SK-N-SH treated with all-trans-retinoic acid at 6 μM for 48 hours (cell line): Measurements from ENCODE around the gene ZNRF2.
"Not testable (repeated sequence)": the region's sequence is repeated elsewhere in the genome, so short reads cannot be mapped to it uniquely, and the experiment has no call there.

Source experiments
- ATAC-seq: fragments of 200-7000 bp; cut with Tn5 transposase; 3 replicates; pipeline ENCODE4 v1.9.1; 2020; ENCODE audit warnings: mild to moderate bottlenecking, moderate library complexity
- ARNTL ChIP-seq: fragments of 450-650 bp; formaldehyde crosslinking; IDR thresholded peaks from 2 replicates; pipeline ENCODE4 v1.5.0; 2020; ENCODE audit warnings: low read depth, mild to moderate bottlenecking, moderate library complexity, borderline replicate concordance
- BACH2 ChIP-seq: fragments of 250-450 bp; sonication (Bioruptor Pico); IDR thresholded peaks from 2 replicates; pipeline ENCODE4 v1.9.0; 2021; ENCODE audit warnings: mild to moderate bottlenecking, borderline replicate concordance
- CREB5 ChIP-seq: fragments of 250-450 bp; sonication (Bioruptor Pico); IDR thresholded peaks from 2 replicates; pipeline ENCODE4 v1.5.1; 2020; ENCODE audit warnings: low read depth, mild to moderate bottlenecking, moderate library complexity
- CSDC2 ChIP-seq: fragments of 250-450 bp; sonication (Bioruptor Pico); IDR thresholded peaks from 2 replicates; pipeline ENCODE4 v1.5.0; 2020; ENCODE audit warnings: mild to moderate bottlenecking, moderate library complexity
- ESRRG ChIP-seq: fragments of 250-450 bp; sonication (Bioruptor Pico); IDR thresholded peaks from 2 replicates; pipeline ENCODE4 v1.6.1; 2021; ENCODE audit warnings: mild to moderate bottlenecking
- GLIS3 ChIP-seq: fragments of 250-450 bp; sonication (Bioruptor Pico); IDR thresholded peaks from 2 replicates; pipeline ENCODE4 v1.5.0; 2020; ENCODE audit warnings: mild to moderate bottlenecking, moderate library complexity
- ISL1 ChIP-seq: fragments of 250-450 bp; sonication (Bioruptor Pico); IDR thresholded peaks from 2 replicates; pipeline ENCODE4 v2.1.2; 2022; ENCODE audit warnings: mild to moderate bottlenecking, moderate library complexity
- OSR1 ChIP-seq: fragments of 250-450 bp; sonication (Bioruptor Pico); IDR thresholded peaks from 2 replicates; pipeline ENCODE4 v1.8.0; 2022; ENCODE audit warnings: moderate library complexity, mild to moderate bottlenecking, inconsistent platforms
- PPARA ChIP-seq: fragments of 250-450 bp; sonication (Bioruptor Pico); IDR thresholded peaks from 2 replicates; pipeline ENCODE4 v1.5.0; 2020; ENCODE audit warnings: mild to moderate bottlenecking, borderline replicate concordance
- RARB ChIP-seq: fragments of 250-450 bp; sonication (Bioruptor Pico); IDR thresholded peaks from 2 replicates; pipeline ENCODE4 v1.8.0; 2021; ENCODE audit warnings: mild to moderate bottlenecking, moderate library complexity
- SNAI2 ChIP-seq: fragments of 250-450 bp; sonication (Bioruptor Pico); IDR thresholded peaks from 2 replicates; pipeline ENCODE4 v1.5.0; 2020; ENCODE audit warnings: mild to moderate bottlenecking, moderate library complexity
- TCF4 ChIP-seq: fragments of 250-450 bp; sonication (Bioruptor Pico); IDR thresholded peaks from 2 replicates; pipeline ENCODE4 v1.8.0; 2021; ENCODE audit warnings: mild to moderate bottlenecking, moderate library complexity, borderline replicate concordance
- ZC3H10 ChIP-seq: fragments of 250-450 bp; sonication (Bioruptor Pico); IDR thresholded peaks from 2 replicates; pipeline ENCODE4 v1.5.1; 2021; ENCODE audit warnings: mild to moderate bottlenecking, moderate library complexity
- ZFP3 ChIP-seq: fragments of 250-450 bp; sonication (Bioruptor Pico); IDR thresholded peaks from 2 replicates; pipeline ENCODE4 v1.5.0; 2020; ENCODE audit warnings: mild to moderate bottlenecking, moderate library complexity
- ZFP30 ChIP-seq: fragments of 450-650 bp; formaldehyde crosslinking; IDR thresholded peaks from 2 replicates; pipeline ENCODE4 v1.5.0; 2022; ENCODE audit warnings: mild to moderate bottlenecking, moderate library complexity
- ZNF565 ChIP-seq: fragments of 450-650 bp; formaldehyde crosslinking; conservative IDR thresholded peaks from 2 replicates; pipeline ENCODE4 v1.5.0; 2020; ENCODE audit warnings: low read depth, mild to moderate bottlenecking, moderate library complexity
- ZNF70 ChIP-seq: fragments of 450-650 bp; formaldehyde crosslinking; IDR thresholded peaks from 2 replicates; pipeline ENCODE4 v1.5.0; 2020; ENCODE audit warnings: mild to moderate bottlenecking, moderate library complexity
- ZNF8 ChIP-seq: fragments of 450-650 bp; formaldehyde crosslinking; IDR thresholded peaks from 2 replicates; pipeline ENCODE4 v1.5.0; 2020; ENCODE audit warnings: mild to moderate bottlenecking, moderate library complexity
- TF ChIP-seq, protein P1 (sequence below): fragments of 250-450 bp; sonication (Bioruptor Pico); IDR thresholded peaks from 2 replicates; pipeline ENCODE4 v1.5.1; 2021; ENCODE audit warnings: mild to moderate bottlenecking, moderate library complexity
- TF ChIP-seq, protein P2 (sequence below): fragments of 250-450 bp; sonication (Bioruptor Pico); IDR thresholded peaks from 2 replicates; pipeline ENCODE4 v1.8.0; 2020; ENCODE audit warnings: mild to moderate bottlenecking, moderate library complexity, borderline replicate concordance

Gene ZNRF2

DNA sequence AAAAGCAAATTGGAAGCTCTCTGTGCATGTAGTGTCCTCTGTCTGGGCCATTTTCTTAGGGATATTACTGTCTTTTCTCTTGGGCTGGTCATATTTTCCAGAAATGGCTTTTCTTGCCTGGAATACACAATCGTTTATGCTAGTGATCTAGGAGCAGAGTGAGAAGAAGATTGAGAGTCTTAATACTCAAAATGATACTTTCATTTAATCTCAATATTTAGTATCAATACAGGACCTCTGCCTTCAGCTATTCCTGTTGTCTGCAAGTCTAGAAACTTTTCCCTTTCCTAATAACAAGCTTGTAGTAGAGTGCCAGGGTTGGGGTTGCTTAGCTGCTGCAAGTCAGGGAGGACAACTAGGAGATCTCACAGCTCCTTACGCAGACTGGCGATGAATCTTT, 14.0 kb downstream of the ZNRF2 start:
- not testable (repeated sequence) for ATAC-seq

GRCh38 chr7:30301751-30302150, 17.4 kb downstream of the ZNRF2 start:
- TF ChIP-seq PPARA (CRISPR knock-in tag), result no peak
- no peak for TF ChIP-seq RARB (CRISPR knock-in tag)
- TF ChIP-seq ZFP30 (CRISPR knock-in tag), result no peak
- TF ChIP-seq TCF4 (CRISPR knock-in tag), result no peak
- no peak for TF ChIP-seq ZNF565 (CRISPR knock-in tag)
- ATAC-seq, result 0 out of 3 replicates have a peak, but pooled peaks have one; percentile 19

DNA sequence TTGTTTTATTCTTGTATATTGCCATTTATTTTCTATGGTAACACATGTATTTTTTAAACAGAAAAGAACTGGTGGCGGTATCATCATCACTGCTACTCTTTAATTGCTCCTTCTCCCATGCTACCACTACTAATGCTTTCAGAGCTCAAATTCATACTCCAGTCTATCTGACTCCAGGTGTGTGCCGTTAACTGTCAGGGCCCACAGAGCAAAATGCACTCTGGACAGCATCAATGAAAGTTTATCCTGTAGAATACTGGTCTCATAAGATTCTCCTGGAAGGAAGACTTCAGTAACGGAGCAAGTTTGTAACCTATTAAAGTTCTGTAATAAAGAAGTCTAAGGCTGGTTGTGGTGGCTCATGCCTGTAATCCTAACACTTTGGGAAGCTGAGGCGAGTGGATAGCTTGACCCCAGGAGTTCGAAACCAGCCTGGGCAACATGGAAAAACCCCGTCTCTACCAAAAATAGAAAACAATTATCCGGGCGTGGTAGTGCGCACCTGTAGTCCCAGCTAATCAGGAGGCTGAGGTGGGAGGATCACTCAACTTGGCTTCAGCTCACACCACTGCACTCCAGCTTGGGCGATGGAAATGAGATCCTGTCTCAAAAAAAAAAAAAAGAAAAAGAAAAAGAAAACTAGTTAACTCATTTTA, 18.4 kb downstream of the ZNRF2 start:
- ATAC-seq, result no peak
- TF ChIP-seq CSDC2 (no peak), GLIS3 (CRISPR knock-in tag) (no peak), TCF4 (CRISPR knock-in tag) (no peak), OSR1 (CRISPR knock-in tag) (no peak), ZFP3 (CRISPR knock-in tag) (no peak), ZFP30 (CRISPR knock-in tag) (no peak), BACH2 (CRISPR knock-in tag) (no peak), SNAI2 (CRISPR knock-in tag) (no peak), RARB (CRISPR knock-in tag) (no peak), ZNF8 (CRISPR knock-in tag) (no peak)
- TF ChIP-seq, all 23 proteins: peak for 0

GRCh38 chr7:30303312-30304039, 19.1 kb downstream of the ZNRF2 start:
- no peak for ATAC-seq

DNA sequence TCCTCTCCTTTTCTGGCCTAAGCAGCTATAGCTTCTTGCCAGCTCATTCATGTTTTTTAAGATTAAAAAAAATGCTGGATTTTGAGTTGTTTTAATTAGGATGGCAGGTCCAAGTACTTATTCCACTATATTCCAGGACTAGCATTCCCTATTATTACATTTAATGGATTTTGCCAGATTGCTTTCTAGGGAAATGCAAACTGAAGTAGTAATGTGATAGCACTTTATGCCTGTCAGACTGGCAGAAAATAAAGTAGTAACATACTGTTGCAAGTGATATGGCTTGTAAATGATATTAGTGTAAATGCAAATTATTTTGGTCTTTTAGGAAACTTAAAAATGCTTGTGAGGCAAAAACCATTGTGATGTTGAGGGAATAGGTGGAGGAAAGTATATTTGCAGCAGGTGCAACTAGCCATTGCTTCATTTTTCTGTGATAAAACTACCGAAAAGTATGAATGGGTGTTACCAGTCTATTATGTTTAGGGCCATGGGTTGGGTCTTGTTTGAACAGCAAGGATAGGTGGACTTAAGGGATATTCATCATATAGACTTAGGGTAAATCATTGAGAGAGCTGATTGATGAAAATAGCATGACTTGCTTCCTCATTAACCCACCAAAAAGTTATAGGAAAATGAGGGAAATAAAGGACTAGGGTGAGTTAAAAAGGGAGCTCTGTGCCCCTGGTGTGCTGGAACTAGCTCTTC, 19.9 kb downstream of the ZNRF2 start:
- no peak for ATAC-seq

More at GRCh38 chr7:30303312-30304039, 19.1 kb downstream of the ZNRF2 start:
- no peak for TF ChIP-seq ZC3H10 (CRISPR knock-in tag)
- TF ChIP-seq ESRRG (CRISPR knock-in tag), result no peak
- no peak for TF ChIP-seq ZNF70
- TF ChIP-seq BACH2 (CRISPR knock-in tag), result no peak
- no peak for TF ChIP-seq TCF4 (CRISPR knock-in tag)
- no peak for TF ChIP-seq RARB (CRISPR knock-in tag)
- no peak for TF ChIP-seq ISL1 (CRISPR knock-in tag)
- no peak for TF ChIP-seq GLIS3 (CRISPR knock-in tag)
- TF ChIP-seq SNAI2 (CRISPR knock-in tag), result no peak
- TF ChIP-seq ARNTL (CRISPR knock-in tag), result no peak

More for the DNA sequence above, 19.9 kb downstream of the ZNRF2 start:
- TF ChIP-seq ZFP3 (CRISPR knock-in tag) (no peak), ZNF8 (CRISPR knock-in tag) (no peak), BACH2 (CRISPR knock-in tag) (no peak), CSDC2 (no peak), OSR1 (CRISPR knock-in tag) (no peak), ZFP30 (CRISPR knock-in tag) (no peak), ISL1 (CRISPR knock-in tag) (no peak), GLIS3 (CRISPR knock-in tag) (no peak), ESRRG (CRISPR knock-in tag) (no peak), CREB5 (CRISPR knock-in tag) (no peak), RARB (CRISPR knock-in tag) (no peak), ZNF565 (CRISPR knock-in tag) (no peak)
- TF ChIP-seq, protein P1, sequence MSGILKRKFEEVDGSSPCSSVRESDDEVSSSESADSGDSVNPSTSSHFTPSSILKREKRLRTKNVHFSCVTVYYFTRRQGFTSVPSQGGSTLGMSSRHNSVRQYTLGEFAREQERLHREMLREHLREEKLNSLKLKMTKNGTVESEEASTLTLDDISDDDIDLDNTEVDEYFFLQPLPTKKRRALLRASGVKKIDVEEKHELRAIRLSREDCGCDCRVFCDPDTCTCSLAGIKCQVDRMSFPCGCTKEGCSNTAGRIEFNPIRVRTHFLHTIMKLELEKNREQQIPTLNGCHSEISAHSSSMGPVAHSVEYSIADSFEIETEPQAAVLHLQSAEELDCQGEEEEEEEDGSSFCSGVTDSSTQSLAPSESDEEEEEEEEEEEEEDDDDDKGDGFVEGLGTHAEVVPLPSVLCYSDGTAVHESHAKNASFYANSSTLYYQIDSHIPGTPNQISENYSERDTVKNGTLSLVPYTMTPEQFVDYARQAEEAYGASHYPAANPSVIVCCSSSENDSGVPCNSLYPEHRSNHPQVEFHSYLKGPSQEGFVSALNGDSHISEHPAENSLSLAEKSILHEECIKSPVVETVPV, result no peak
- TF ChIP-seq, protein P2, sequence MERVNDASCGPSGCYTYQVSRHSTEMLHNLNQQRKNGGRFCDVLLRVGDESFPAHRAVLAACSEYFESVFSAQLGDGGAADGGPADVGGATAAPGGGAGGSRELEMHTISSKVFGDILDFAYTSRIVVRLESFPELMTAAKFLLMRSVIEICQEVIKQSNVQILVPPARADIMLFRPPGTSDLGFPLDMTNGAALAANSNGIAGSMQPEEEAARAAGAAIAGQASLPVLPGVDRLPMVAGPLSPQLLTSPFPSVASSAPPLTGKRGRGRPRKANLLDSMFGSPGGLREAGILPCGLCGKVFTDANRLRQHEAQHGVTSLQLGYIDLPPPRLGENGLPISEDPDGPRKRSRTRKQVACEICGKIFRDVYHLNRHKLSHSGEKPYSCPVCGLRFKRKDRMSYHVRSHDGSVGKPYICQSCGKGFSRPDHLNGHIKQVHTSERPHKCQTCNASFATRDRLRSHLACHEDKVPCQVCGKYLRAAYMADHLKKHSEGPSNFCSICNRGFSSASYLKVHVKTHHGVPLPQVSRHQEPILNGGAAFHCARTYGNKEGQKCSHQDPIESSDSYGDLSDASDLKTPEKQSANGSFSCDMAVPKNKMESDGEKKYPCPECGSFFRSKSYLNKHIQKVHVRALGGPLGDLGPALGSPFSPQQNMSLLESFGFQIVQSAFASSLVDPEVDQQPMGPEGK (CRISPR knock-in tag), result no peak
- TF ChIP-seq, all 23 proteins: peak for 0
